GM18907 (cell line): Measurements from ENCODE around the gene PPP1R9B.

Experiments used
- ATAC-seq: cut with Tn5 transposase; IDR thresholded peaks from one replicate; pipeline ENCODE4 v1.9.1; 2021; ENCODE audit warnings: mild to moderate bottlenecking, moderate library complexity; ENCODE audit not compliant: unreplicated experiment

PPP1R9B gene

DNA sequence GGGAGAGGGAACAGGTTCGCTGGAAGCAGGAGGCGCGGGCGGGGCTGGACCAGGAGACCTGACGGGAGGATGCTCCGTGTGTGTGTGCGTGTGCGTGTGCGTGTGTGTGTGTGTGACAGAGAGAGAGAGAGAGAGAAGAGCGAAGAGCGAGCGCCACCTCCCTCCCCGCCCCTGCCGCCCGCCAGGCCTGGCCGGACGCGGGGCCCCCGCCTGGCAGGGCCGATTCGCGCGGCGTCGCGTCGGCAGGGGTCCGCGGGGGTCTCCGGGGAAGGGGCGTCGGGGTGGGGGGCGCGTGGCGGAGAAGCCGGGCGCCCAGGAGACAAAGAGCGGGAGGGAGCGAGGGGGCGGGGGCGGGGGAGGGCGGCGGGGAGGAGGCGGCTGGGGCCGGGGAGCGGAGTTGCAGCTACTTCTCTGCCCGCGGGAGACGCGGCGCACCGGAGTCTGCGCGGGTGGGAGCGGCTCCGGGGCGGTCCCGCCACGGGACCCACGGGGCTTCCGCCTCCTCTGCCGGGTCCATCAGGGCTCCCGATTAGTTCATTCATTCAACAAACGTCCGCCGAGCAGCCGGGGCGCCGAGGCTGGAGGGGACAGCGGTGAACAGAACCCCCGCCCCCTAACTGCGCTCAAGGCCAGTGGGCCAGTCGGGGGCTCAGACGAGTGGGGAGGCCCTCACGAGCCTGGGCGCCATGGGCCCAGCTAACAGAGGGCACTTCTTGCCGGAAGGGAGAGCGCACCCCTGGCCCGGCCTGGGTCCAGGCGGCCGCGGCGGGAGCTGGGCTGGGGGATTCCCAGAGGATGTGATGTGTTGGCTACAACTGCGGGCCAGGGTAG, 20.5 kb downstream of the PPP1R9B start, which contains the start of gene SAMD14:
Gene SAMD14, minus strand, starts transcription at position 433 of the 831 bp plus-strand sequence. CDS start 5,201 bp downstream, outside the sequence.
- ATAC-seq: no peak

DNA sequence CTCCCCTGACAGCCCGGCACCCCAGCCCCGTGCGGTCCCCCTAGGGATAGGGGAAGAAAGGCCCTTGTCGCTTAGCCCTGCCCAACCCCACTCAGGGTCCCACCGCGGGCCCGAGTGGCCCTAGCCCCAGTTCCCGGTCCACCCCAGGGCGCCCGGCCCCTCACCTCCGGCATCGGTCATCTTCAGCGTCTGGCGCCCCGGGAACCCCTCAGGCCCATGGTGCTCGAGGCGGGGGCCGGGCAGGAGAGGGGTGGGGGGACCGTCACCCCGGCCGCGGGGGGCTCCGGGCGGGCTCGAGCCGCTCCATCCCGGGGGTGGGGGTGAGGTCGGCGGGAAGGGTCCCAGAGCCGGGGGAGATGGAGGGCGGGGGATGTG, 21.1 kb downstream of the PPP1R9B start:
- ATAC-seq: no peak

DNA sequence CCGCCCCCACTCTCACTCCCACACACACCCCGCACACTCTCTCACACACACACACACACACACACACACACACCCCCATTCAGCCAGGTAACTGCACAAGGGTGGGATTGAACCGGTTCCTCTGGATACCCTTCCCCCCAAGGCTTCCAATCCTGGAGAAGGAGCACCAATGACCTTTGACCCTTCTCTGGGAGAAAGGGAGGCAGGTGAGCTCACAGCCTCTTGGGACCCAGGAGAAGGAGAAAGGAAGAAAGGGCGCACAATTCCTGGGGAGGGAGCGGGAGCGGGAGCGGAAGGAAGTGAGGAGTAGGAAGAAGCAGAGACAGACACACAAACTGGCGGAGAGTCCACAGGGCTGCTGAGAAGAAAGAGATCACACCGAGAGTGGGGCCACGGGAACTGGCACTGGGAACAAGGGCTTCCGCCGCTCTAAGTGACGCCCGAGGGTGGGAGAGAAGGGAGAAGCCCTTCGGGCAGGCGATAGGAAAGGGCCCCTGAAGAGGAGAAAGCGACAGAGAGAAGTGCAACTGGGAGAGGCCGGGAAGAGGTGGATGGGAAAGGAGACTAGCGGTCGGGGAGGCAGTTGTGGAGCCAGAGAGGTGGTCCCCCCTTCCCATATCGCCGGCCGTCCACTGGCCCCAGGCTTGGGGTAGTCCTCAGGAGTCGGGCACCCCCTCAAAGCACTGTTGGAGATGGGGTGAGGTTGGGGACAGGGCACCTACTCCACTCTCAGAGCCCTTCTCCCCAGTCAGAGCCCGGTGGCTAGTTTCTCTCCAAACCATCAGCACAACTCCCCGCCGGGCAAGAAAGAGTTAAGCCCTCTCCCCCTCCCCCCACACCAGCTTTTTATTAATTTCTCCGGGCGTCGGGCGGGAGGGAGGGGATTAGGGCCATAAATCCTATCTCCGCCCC, 21.8 kb downstream of the PPP1R9B start:
- no peak for ATAC-seq

DNA sequence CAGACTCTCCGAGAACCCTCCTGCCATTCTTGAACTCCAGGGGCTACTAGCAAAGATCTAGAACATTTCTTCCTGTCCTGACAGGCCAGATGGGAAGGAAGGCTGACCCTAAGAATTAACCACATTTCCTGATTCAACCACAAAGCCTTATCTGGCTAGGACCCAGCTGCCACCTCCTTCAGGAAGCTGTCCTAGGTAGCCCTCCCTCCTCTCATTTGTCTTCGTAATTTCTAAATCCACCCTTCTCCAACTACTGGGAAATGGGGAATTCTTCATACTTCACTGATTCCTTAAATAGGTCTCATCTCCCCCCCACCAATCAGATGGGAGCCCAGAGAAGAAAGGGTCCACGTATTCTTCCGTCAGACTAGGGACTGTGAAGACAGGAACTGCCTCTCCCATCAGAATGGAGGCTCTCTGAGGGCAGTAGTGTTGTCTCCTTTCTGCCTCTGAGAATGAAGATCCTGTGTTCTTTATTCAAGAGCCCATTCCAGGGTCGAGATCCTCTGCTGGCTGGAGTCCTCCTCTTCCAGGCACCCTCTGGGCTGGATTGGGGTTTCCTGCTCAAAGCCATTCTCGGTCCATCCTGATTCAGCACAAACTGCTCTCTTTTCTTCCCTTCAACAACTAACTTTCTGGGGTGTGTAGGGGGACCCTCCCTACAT, 22.6 kb downstream of the PPP1R9B start:
- no peak for ATAC-seq

DNA sequence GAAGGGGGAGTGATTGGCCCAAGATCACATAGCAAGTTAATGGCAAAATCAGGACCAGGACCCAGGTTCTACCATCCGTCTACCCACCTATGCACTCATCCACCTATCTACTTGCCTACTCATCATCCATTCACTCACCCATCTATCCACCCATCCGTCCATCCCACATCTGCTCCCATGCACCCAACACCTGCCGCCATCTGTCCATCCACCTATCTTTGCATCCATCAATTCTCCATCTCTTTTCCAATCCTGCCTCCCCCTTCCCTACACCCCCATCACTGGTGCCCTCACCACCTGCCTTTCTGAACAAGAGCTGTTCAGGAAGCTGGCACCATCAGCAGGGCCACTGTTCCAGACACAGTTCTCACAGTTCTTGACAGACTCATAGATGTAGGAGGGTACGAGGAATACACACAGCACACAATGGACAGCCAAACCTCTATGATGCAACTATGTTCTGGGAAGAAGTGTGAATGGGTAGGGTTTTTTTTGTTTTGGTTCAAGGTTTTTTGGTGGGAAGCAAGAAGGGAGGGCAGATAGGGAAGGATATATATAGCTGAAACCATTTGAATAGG, 25.0 kb downstream of the PPP1R9B start:
- ATAC-seq: no peak

DNA sequence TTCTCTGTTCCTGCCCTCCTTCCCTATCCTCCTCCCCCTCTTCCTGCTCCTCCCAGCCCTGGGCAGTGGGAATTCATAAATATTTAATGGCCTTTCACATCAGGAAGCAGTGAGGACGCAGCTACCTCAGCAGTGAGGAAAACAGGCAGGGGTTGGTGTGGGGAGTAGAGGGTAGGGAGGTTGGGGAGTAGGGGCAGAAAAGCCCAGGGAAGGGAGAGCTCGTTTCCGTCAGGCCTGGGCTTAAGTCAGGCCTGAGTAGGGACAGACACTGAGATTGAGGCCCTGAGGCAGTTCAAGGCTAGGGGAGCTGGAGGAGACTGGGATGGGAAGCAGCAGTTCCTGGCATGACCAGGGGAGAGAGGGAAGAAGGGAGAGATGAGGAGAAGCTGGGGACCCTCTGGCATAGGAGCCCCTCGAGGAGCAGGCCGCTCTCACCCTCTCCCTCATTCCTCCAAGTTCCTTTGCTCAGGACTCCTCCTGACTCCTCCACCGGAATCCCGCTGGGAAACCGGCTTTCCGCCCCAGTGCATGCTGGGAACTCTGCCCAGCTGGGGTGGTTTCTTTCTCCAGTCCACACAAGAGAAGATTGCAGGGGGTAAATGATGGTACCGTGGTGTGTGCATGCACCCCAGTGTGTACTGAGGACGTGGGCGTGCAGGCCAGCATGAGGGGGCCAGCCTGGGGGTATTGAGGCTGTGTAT, 26.7 kb downstream of the PPP1R9B start:
- no peak for ATAC-seq

DNA sequence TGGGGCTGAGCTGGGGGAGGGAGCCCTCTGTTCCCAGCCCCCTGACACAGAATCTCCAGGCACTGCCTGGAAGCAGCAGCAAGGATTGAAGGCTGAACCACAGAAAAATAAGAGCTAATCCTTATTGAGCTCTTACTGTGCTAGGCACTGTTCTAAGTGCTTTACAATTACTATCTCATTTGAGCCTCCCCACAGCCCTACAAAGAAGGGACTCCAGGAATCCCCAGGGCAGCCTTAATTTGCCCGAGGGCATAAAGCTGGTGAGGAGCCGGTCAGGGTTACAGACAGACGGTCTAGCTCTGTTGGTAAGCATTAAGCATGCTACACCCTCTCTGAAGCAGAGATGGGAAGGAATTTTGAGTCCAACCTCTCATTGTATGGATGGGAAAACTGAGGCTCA, 27.5 kb downstream of the PPP1R9B start:
- no peak for ATAC-seq

DNA sequence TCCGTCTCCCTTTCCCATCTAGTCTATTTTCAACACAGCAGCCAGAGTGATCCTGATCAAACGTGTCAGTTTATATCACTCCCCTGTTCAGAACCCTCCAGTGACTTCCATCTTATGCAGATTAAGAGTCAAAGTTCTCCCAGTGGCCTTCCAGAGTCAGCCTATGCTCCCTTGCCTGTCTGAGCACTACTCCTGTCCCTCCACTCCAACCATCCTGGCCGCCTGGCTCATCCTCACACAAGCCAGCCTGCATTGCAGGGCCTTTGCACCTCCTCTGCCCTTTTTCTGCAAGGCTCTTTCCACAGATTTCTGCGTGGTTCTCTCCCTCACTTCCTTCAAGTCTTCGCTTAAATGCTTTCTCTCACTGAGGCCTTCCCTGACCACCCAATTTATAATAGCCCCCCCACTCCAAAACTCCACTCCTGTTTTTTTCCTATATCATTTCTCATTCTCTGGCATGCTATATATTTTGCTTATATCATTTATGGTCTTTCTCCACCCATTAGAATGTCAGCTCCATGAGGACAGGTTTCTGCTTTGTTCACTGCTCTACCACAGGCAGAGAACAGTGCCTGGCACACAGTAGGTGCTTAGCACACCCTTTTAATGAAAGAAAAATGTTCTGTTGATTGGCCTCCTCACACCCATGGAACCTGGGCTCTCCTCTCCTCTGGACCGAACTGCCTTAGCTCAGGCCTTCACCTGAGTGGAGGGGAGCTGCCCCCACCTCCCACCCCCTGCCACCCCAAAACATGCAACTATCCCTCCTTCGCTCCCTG, 29.8 kb downstream of the PPP1R9B start:
- no peak for ATAC-seq

DNA sequence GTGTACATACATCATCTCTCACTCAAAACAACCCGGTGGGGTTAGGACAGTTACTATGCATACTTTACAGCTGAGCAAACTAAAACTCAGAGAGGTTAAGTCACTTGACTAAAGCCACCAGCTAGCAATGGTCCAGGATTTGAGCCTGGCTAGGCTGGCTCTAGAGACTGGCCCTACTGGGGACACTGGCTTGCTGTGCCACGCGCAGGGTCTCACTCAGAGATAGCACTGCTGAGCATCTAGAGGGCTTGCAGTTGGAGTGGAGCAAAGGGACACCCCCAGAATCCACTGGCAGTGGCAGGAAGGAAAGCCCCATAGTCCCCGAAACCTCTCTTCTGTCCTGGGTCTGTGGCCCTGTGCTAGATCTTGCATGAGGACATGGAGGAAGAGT, 31.7 kb downstream of the PPP1R9B start:
- no peak for ATAC-seq

DNA sequence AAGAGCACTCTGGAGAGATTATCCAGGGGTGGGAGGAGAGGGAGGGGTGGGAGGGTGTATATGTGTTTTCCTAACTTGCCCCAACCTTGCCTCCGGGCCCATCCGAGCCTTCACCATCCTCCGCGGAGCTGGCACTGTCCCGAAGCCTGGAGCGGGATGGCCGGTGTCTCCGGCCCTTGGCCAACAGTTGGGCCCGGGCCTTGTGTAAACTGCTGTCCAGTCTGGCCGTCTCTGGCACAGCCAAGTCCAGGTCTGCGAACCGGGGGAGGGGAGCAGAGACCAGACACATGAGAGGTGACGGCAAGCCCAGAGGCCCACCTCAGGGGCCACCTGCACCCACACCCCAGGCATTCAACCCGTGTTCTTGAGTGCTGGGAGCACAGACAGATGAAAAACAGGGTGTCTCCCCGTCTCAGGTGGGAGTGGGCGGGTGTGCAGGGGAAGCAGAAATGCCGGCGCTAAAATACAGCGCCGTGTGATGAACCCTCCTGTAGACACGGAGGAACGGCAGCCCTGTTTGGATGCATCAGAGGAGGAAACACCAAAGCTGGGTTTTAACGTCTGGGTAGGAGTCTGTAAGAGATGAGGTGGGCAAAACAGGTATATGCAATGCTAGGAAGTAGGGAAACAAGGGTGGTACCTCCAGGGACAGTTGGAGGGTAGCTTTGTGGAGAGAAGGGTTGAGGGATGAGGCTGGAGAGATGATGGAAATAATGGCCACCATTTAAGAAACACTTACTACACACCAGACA, 32.2 kb downstream of the PPP1R9B start:
- ATAC-seq: no peak

DNA sequence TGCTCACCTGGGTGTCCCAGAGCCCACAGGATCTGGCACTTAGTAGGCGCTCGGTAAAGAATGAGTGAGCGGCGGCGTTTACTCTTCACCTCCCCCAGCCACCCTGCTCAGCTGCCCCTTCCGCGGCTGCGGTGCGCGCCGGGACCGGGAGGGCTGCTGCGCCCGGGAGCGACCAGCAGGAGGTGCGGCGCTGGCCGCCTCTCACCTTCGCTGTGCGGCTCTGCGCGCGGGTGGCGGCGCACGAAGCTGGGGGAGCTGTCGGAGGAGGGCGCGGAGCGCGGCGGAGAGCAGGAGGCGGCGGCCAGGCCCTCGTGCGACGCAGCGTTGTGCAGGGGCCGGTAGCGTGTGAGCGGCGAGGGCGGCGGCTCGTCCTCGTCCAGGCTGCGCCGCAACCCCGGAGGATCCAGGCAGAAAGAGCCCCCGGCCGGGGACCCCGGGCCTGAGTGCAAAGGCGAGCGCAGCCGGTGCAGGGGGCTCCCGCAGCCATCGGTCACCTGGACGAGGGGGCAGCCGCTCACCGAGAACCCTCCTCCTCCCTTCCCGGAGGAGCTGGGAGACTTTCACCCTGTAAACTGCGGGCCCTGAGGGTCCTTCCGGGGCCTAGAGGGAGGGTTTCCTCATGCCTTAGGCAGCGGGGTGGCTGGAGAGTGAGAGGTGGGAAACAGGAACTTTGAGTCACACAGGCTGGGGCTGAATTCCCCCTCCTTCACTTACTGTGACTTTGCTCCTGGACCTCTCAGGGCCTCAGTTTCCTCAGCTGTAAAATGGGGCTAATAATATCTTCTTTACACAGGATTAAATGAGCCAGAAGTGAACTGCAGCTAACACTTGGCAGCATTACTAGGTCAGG, 33.0 kb downstream of the PPP1R9B start:
- ATAC-seq: no peak

DNA sequence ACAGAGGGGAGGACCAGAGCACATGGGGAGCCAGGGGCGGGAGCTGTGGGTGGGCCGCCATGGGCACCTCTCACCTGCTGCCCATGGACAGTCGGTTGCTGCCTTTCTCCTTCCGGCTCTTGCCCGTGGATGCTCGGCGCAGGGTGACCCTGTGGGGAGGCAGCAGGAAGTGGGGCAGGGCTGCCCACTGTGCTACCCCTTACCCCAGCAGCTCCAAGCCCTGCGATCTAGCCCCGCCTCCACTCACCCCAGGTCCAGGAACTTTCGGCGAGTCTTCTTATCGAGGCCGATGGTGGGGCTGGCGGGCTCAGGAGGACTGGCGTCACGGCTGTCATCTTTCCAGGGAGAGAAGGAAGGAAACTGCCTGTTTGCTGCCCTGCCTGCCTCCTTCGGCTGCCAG, 34.7 kb downstream of the PPP1R9B start:
- no peak for ATAC-seq

DNA sequence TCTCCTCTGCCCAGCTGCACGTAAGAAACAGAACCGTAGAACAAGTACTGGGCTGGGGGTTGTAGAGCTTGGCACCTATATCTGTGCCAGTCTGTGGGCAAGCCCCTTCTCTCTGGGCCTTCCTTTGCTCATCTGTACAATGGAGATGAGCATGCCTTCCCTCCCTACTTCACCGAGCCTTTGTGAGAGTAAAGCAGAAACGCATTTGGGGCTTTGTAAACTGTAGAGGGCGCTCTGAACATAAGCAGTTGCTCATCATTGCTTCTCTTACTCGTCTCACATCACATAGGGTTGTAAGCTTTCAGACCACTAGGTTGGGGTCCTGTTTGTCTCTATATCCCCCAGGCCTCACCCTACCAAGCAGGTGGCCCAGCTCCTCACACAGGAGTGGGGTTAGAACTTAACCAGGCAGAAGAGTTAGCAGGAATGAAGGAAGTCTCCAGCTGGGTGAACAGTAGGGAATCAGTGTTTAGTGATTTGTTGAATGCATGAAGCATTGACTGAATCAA, 35.6 kb downstream of the PPP1R9B start:
- ATAC-seq: no peak

DNA sequence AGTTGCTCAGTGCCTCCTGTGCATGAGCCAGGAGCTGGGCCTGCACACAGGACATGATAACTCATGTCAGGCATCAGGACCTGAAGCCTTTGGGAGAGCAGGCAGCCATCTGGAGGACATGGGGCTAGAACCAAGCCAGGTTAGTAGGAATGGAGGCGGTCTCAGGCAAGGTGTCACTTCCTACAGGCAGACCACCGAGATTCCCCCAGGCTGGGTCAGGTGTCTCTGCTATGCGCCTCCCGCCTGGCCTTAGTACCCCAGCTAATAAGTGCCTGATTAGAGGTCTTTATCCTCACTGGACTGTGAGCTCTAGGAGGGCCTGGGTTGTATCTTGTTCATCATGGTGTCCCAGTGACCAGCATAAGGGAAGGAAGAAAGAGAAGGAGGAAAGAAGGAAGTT, 36.1 kb downstream of the PPP1R9B start:
- no peak for ATAC-seq

DNA sequence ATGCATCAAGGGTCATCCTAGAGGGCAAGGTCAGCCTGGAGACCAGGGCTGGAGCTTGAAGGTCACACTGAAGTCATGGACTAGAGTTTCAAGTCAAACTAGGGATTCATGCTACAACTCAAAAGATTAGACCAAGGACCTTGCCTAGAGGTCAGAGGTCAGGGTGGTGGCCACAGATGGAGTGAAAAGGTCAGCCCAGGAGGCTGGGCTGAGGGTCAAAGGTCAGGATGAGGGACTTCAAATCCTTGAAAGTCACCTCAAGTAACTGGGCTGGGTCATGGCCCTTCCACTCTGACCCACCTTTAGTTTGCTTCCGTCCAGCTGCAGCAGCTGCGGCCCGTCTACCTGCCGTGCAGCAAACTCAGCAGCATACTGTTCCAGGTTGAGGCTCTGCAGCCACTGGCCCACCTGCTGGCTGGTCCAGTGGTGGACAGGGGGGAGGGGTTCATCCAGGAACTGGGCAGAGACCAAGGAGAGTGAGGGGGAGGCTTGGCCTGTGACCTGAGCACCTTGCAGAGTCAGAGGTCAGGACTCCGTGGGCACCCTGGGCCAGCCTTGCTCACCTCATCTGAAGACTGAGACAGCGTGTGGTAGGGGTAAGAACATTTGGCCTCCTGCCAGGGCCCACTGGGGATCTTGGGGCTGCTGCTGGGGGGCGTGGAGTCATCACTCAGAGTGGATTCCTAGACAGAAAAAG, 36.7 kb downstream of the PPP1R9B start:
- no peak for ATAC-seq

DNA sequence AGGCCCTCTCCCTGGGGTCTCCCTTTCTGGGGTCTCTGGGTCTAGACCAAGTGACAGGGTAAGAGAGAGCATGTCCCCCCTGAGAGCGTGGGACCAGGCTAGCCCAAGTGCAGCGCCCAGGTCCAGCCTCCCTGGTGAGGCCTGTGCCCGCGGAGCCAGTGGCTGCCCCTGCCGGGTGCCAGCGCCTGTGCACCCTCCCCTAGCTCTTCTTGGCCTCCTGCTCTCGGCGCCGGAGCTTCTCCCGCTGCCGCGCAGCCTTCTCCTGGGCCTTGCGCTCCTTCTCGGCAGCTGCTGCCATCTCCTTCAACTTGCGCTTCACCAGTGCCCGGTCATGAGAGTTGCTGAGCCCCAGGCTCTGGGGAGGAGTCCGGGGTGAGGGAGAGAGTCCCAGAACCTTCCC, 37.8 kb downstream of the PPP1R9B start:
- ATAC-seq: no peak
